ENCODE measurements around the gene NGEF. TPM values are rescaled to one million over a fixed set of nuclear protein-coding genes. Genes with fewer than 3 reads are reported as not detected.

The NGEF gene
- total and polyA plus RNA-seq, 9 donors: 0.66 to 4.8 (median 1.9) TPM

GRCh38 chr2:233044974-233045605, 32.0 kb upstream of the NGEF start:
- 90% methylated on average over 2 of the region's 9 CpGs for WGBS (ENCODE audit: insufficient coverage)
- no peak overlapping the region for H3K27ac ChIP-seq (ENCODE audit: low read length)
- H3K4me3 ChIP-seq (ENCODE audit: low read length): no peak overlapping the region
- H3K27me3 ChIP-seq (ENCODE audit: control insufficient read depth, insufficient read depth, low read length): no peaks in the 10 kb centered on the region
- H3K9me3 ChIP-seq (replicated peaks; ENCODE audit: control insufficient read depth, low read depth, low read length): no peaks in the 10 kb centered on the region
- DNase-seq: no peak
- H3K4me1 ChIP-seq (ENCODE audit: control insufficient read depth, insufficient read depth, low read length): peaks cover 8% of the 10 kb centered on the region
- H3K36me3 ChIP-seq (ENCODE audit: control insufficient read depth, insufficient read depth, low read length): no peaks in the 10 kb centered on the region

GRCh38 chr2:233042549-233042948, 29.5 kb upstream of the NGEF start:
- Histone ChIP-seq H3K27me3 (ENCODE audit: control insufficient read depth, insufficient read depth, low read length) (no peaks in the 10 kb centered on the region), H3K9me3 (replicated peaks; ENCODE audit: control insufficient read depth, low read depth, low read length) (no peaks in the 10 kb centered on the region), H3K27ac (ENCODE audit: low read length) (no peak overlapping the region), H3K36me3 (ENCODE audit: control insufficient read depth, insufficient read depth, low read length) (no peaks in the 10 kb centered on the region), H3K4me3 (ENCODE audit: low read length) (no peak overlapping the region), H3K4me1 (ENCODE audit: control insufficient read depth, insufficient read depth, low read length) (no peaks in the 10 kb centered on the region)
- WGBS (ENCODE audit: insufficient coverage): 82% methylated on average over 5 of the region's 9 CpGs
- DNase-seq: no peak

- no peak for DNase-seq
- H3K4me3 ChIP-seq (ENCODE audit: low read length): no peak overlapping the region
- WGBS (ENCODE audit: insufficient coverage): 84% methylated on average over 9 of the region's 10 CpGs
These were observed 28.8 kb upstream of the NGEF start for GRCh38 chr2:233041722-233042323.

GRCh38 chr2:233040571-233040970, 27.5 kb upstream of the NGEF start:
- Histone ChIP-seq H3K9me3 (replicated peaks; ENCODE audit: control insufficient read depth, low read depth, low read length) (no peaks in the 10 kb centered on the region), H3K36me3 (ENCODE audit: control insufficient read depth, insufficient read depth, low read length) (no peaks in the 10 kb centered on the region), H3K27ac (ENCODE audit: low read length) (no peak overlapping the region), H3K4me3 (ENCODE audit: low read length) (no peak overlapping the region), H3K27me3 (ENCODE audit: control insufficient read depth, insufficient read depth, low read length) (no peaks in the 10 kb centered on the region), H3K4me1 (ENCODE audit: control insufficient read depth, insufficient read depth, low read length) (no peaks in the 10 kb centered on the region)
- 78% methylated on average over 4 of the region's 4 CpGs for WGBS (ENCODE audit: insufficient coverage)
- DNase-seq: no peak

More at GRCh38 chr2:233041722-233042323, 28.8 kb upstream of the NGEF start:
- Histone ChIP-seq H3K9me3 (replicated peaks; ENCODE audit: control insufficient read depth, low read depth, low read length) (no peaks in the 10 kb centered on the region), H3K27ac (ENCODE audit: low read length) (no peak overlapping the region), H3K36me3 (ENCODE audit: control insufficient read depth, insufficient read depth, low read length) (no peaks in the 10 kb centered on the region), H3K4me1 (ENCODE audit: control insufficient read depth, insufficient read depth, low read length) (no peaks in the 10 kb centered on the region), H3K27me3 (ENCODE audit: control insufficient read depth, insufficient read depth, low read length) (no peaks in the 10 kb centered on the region)

- 77% methylated on average over 5 of the region's 10 CpGs for WGBS (ENCODE audit: insufficient coverage)
- H3K4me1 ChIP-seq (ENCODE audit: control insufficient read depth, insufficient read depth, low read length): no peaks in the 10 kb centered on the region
- H3K36me3 ChIP-seq (ENCODE audit: control insufficient read depth, insufficient read depth, low read length): no peaks in the 10 kb centered on the region
- H3K27ac ChIP-seq (ENCODE audit: low read length): no peak overlapping the region
- no peaks in the 10 kb centered on the region for H3K9me3 ChIP-seq (replicated peaks; ENCODE audit: control insufficient read depth, low read depth, low read length)
- H3K27me3 ChIP-seq (ENCODE audit: control insufficient read depth, insufficient read depth, low read length): no peaks in the 10 kb centered on the region
- no peak for DNase-seq
- no peak overlapping the region for H3K4me3 ChIP-seq (ENCODE audit: low read length)
These were observed 26.9 kb upstream of the NGEF start for GRCh38 chr2:233039846-233040530.

- 72% methylated on average over 3 of the region's 8 CpGs for WGBS (ENCODE audit: insufficient coverage)
- Histone ChIP-seq H3K9me3 (replicated peaks; ENCODE audit: control insufficient read depth, low read depth, low read length) (no peaks in the 10 kb centered on the region), H3K27me3 (ENCODE audit: control insufficient read depth, insufficient read depth, low read length) (no peaks in the 10 kb centered on the region), H3K36me3 (ENCODE audit: control insufficient read depth, insufficient read depth, low read length) (no peaks in the 10 kb centered on the region), H3K27ac (ENCODE audit: low read length) (no peak overlapping the region), H3K4me1 (ENCODE audit: control insufficient read depth, insufficient read depth, low read length) (no peaks in the 10 kb centered on the region), H3K4me3 (ENCODE audit: low read length) (no peak overlapping the region)
- no peak for DNase-seq
These were observed 26.3 kb upstream of the NGEF start for GRCh38 chr2:233039212-233039845.

GRCh38 chr2:233037078-233037477, 24.0 kb upstream of the NGEF start:
- Histone ChIP-seq H3K27me3 (ENCODE audit: control insufficient read depth, insufficient read depth, low read length) (no peaks in the 10 kb centered on the region), H3K27ac (ENCODE audit: low read length) (no peak overlapping the region), H3K4me3 (ENCODE audit: low read length) (no peak overlapping the region), H3K36me3 (ENCODE audit: control insufficient read depth, insufficient read depth, low read length) (no peaks in the 10 kb centered on the region), H3K9me3 (replicated peaks; ENCODE audit: control insufficient read depth, low read depth, low read length) (no peaks in the 10 kb centered on the region), H3K4me1 (ENCODE audit: control insufficient read depth, insufficient read depth, low read length) (peaks cover 6% of the 10 kb centered on the region)
- no peak for DNase-seq
- no CpG with 5 or more reads among the region's 2 CpGs for WGBS (ENCODE audit: insufficient coverage)

GRCh38 chr2:233036162-233036838, 23.2 kb upstream of the NGEF start:
- no peaks in the 10 kb centered on the region for H3K9me3 ChIP-seq (replicated peaks; ENCODE audit: control insufficient read depth, low read depth, low read length)
- no peak overlapping the region for H3K4me3 ChIP-seq (ENCODE audit: low read length)
- no peak for DNase-seq
- 78% methylated on average over 10 of the region's 12 CpGs for whole genome bisulfite sequencing (ENCODE audit: insufficient coverage)
- H3K36me3 ChIP-seq (ENCODE audit: control insufficient read depth, insufficient read depth, low read length): no peaks in the 10 kb centered on the region
- H3K4me1 ChIP-seq (ENCODE audit: control insufficient read depth, insufficient read depth, low read length): peaks cover 14% of the 10 kb centered on the region
- H3K27me3 ChIP-seq (ENCODE audit: control insufficient read depth, insufficient read depth, low read length): no peaks in the 10 kb centered on the region
- no peak overlapping the region for H3K27ac ChIP-seq (ENCODE audit: low read length)

- Histone ChIP-seq H3K4me3 (ENCODE audit: low read length) (no peak overlapping the region), H3K27me3 (ENCODE audit: control insufficient read depth, insufficient read depth, low read length) (no peaks in the 10 kb centered on the region), H3K9me3 (replicated peaks; ENCODE audit: control insufficient read depth, low read depth, low read length) (no peaks in the 10 kb centered on the region), H3K27ac (ENCODE audit: low read length) (no peak overlapping the region), H3K36me3 (ENCODE audit: control insufficient read depth, insufficient read depth, low read length) (no peaks in the 10 kb centered on the region), H3K4me1 (ENCODE audit: control insufficient read depth, insufficient read depth, low read length) (peaks cover 14% of the 10 kb centered on the region)
- 89% methylated on average over 23 of the region's 23 CpGs for WGBS (ENCODE audit: insufficient coverage)
- no peak for DNase-seq
These were observed 22.5 kb upstream of the NGEF start for GRCh38 chr2:233035426-233036161.
